AG04450 (cell line): ENCODE data around the gene GSX1. TPM values are rescaled to one million over a fixed set of nuclear protein-coding genes. Genes with fewer than 3 reads are reported as not detected.
A peak's percentile ranks its signal among the peaks of the same experiment; 100 is the strongest.

Source experiments
- CTCF ChIA-PET: fragments of 300-600, 350-600 bp; formaldehyde crosslinking; extraction: SDS; loops from one replicate; lab custom pipeline; 2022; ENCODE audit warnings: antibody characterized with exemption, inconsistent platforms; lab: Charles Lee
- POLR2A ChIA-PET: fragments of 350-600 bp; formaldehyde crosslinking; extraction: SDS; loops from one replicate; lab custom pipeline; 2021; ENCODE audit warnings: antibody characterized with exemption, inconsistent platforms; lab: Yijun Ruan, JAX
- DNase-seq: peaks from one replicate; pipeline ENCODE4 v3.0.0-alpha.2; 2011; ENCODE audit warnings: low read depth, low spot score
- H3K27ac ChIP-seq: one replicate; pipeline ENCODE4 v1.5.1; 2012; ENCODE audit warnings: low read depth, low read length, control low read depth
- H3K27me3 ChIP-seq: one replicate; pipeline ENCODE4 v1.6.0; 2012; ENCODE audit warnings: low read length; ENCODE audit not compliant: control insufficient read depth, insufficient read depth
- H3K4me3 ChIP-seq: 2 replicates; pipeline ENCODE4 v1.5.1; 2011; ENCODE audit warnings: mild to moderate bottlenecking, low read depth, low read length, control low read depth
- H3K9me3 ChIP-seq: 2 replicates; pipeline ENCODE4 v1.5.1; 2012; ENCODE audit warnings: low read length; ENCODE audit not compliant: control insufficient read depth, insufficient read depth
- polyA plus RNA-seq: library from polyadenylated mRNA; depleted of rRNA; stranded (reverse); fragments of >200 nt; gene quantifications from 2 replicates; pipeline ENCODE4 v1.2.3, GENCODE V29; 2011
- TF ChIP-seq, protein P1 (sequence below): IDR thresholded peaks from 2 replicates; pipeline ENCODE4 v1.5.1; 2011; ENCODE audit warnings: low read depth, low read length, control low read depth, inconsistent platforms

Gene GSX1
- polyA plus RNA-seq, 1 experiment, result not detected

DNA sequence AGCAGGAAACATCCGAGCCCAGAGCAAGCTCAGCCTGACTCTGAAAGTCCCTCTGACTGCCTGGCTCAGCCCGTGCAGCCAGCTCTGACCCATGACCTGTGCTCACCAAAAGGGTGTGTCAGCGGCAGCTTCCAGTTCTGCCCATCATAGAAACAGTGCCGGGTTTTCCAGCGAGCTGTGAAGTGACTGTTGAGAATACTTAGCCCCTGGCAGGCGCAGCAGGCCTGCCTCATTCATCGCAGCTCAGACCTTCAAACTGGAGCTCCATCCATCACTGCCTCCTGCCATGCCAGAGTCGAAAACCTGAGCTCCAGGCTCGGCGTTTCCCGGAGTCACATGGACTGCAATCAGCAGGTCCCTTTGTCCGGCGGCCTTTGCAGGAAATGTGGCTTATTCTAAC is 16.3 kb upstream of the GSX1 start:
- H3K27ac ChIP-seq, result no peak overlapping the region
- ChIA-PET CTCF (no interaction called here), POLR2A (no interaction called here)
- no peak overlapping the region for H3K4me3 ChIP-seq
- no peaks in the 10 kb centered on the region for H3K9me3 ChIP-seq
- TF ChIP-seq, protein P1, sequence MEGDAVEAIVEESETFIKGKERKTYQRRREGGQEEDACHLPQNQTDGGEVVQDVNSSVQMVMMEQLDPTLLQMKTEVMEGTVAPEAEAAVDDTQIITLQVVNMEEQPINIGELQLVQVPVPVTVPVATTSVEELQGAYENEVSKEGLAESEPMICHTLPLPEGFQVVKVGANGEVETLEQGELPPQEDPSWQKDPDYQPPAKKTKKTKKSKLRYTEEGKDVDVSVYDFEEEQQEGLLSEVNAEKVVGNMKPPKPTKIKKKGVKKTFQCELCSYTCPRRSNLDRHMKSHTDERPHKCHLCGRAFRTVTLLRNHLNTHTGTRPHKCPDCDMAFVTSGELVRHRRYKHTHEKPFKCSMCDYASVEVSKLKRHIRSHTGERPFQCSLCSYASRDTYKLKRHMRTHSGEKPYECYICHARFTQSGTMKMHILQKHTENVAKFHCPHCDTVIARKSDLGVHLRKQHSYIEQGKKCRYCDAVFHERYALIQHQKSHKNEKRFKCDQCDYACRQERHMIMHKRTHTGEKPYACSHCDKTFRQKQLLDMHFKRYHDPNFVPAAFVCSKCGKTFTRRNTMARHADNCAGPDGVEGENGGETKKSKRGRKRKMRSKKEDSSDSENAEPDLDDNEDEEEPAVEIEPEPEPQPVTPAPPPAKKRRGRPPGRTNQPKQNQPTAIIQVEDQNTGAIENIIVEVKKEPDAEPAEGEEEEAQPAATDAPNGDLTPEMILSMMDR, result no peak
- H3K27me3 ChIP-seq, result peaks cover 9% of the 10 kb centered on the region
- DNase-seq, result no peak

DNA sequence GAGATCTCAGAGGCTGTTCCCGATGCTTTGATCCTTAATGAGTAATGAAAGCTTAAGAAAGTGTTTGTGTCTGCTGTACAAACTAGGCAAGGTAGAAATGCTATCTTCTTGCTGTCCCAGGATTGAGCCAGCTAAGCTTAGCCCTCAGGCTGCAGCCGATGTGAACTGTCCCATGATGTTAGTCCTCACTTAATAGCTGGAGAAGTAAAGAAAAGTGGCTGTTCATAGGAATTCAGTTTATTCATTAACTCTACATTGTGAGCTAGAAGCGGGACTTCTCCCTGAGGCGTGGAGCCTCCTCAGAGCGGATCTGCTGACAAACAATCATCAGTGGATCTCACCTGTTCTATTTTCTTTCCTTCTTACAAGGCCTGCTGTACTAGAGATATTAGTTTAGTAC is 10.1 kb upstream of the GSX1 start:
- H3K9me3 ChIP-seq, result no peaks in the 10 kb centered on the region
- no peak overlapping the region for H3K4me3 ChIP-seq
- TF ChIP-seq, protein P1, result no peak
- peaks cover 9% of the 10 kb centered on the region for H3K27me3 ChIP-seq
- CTCF ChIA-PET, result interaction anchor here (1.6 kb wide), 1 partner anchor 250 kb away, joined by 10 read pairs; no protein-coding TSS in a partner anchor
- POLR2A ChIA-PET, result no interaction called here
- no peak overlapping the region for H3K27ac ChIP-seq
- DNase-seq, result no peak

DNA sequence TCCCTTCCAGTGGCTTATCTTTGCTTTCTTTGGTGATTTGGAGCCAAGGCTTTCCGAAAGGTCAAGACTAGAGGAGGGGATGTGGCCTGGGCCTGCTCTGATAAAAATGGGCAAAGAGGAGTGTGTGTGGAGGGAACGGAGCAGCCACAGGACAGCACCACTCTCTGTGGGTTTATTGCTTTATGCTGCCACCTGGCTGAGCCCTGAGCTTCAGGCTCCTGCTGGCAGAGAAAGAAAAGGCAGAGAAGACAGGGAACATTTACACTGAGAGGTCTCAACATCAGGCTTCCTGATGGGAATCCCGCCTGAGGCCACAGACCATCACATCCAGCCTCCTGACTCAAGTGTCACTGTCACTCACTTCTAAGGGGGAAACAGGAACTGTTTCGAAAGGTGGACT is 9.2 kb upstream of the GSX1 start:
- DNase-seq, result no peak
- H3K27me3 ChIP-seq, result peaks cover 13% of the 10 kb centered on the region
- TF ChIP-seq, protein P1, result peak; percentile 59
- ChIA-PET POLR2A (no interaction called here), CTCF (interaction anchor here (0.6 to 1.6 kb wide), 3 partner anchors 224 to 251 kb away, joined by 3 to 10 read pairs (median 3); no protein-coding TSS in a partner anchor)
- no peak overlapping the region for H3K27ac ChIP-seq
- H3K9me3 ChIP-seq, result no peaks in the 10 kb centered on the region
- H3K4me3 ChIP-seq, result no peak overlapping the region

DNA sequence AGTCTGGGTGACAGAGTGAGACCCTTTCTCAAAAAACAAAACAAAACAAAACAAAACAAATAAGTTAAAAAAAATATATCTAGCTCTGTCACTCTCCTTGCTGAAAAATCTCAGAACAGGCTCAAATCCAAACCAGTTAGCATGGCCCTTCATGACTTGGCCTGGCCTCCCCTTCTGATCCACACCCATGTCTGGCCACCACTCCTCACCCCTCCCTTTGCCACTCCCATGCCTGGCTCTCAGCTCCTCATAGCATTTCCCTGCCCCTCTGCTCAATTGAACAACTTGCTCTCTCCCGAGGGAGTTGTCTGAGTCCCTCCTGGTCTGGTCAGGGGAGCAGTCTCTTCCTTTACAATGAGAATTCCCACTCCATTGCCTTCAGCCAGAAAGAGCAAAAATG is 4.0 kb upstream of the GSX1 start:
- Histone ChIP-seq H3K9me3 (peaks cover 13% of the 10 kb centered on the region), H3K27ac (no peak overlapping the region), H3K4me3 (no peak overlapping the region), H3K27me3 (peaks cover 55% of the 10 kb centered on the region)
- DNase-seq, result no peak
- ChIA-PET CTCF (interaction anchor here (0.7 to 2.3 kb wide), 3 partner anchors 38 to 81 kb away, joined by 3 to 6 read pairs (median 3); no protein-coding TSS in a partner anchor), POLR2A (interaction anchor here (0.6 kb wide), 1 partner anchor 128 kb away, joined by 3 read pairs; no protein-coding TSS in a partner anchor)
- TF ChIP-seq, protein P1, result no peak

DNA sequence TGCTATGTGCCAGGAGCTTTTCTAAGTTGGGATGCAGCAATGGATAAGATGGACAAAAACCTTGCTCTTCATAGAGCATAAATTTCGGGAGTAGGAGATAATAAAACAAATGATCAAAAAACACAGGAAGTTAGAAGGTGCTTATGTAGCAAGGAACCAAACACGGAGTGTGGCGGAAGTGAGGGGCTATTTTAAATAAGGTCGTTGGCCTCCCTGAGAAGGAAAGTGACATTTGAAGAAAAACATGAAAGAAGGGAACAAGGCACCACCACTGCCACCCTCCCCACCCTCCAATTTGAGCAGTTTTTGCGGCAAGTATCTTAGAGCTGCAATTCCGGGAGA is 3.2 kb upstream of the GSX1 start:
- TF ChIP-seq, protein P1, result no peak
- ChIA-PET POLR2A (no interaction called here), CTCF (interaction anchor here (0.7 kb wide), 1 partner anchor 38 kb away, joined by 3 read pairs; no protein-coding TSS in a partner anchor)
- Histone ChIP-seq H3K4me3 (no peak overlapping the region), H3K27me3 (peaks cover 63% of the 10 kb centered on the region), H3K9me3 (peaks cover 16% of the 10 kb centered on the region), H3K27ac (no peak overlapping the region)
- no peak for DNase-seq
